Measurements from ENCODE around the gene ZDHHC9.

ZDHHC9 gene

DNA sequence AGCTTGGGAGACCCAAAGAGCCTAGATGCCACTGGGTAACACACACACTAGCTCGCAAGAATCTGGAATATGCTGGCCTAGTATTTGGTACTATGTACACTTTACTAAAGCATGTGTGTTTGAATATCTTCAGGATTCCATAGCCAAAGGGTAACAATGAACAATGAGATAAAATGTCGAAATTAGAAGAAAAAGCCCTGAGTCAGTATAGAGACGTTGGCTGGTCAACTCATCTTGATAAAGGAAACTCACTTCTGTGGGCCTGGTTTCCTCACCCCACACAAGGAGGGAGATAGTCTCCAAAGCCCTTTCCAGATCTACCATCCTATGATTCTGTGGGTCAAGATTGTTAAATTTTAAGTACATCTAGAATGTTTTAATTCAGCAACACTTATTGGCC lies 6.9 kb downstream of the ZDHHC9 start:
- Histone ChIP-seq H3K9me3 (ENCODE audit: low read length) (no peaks in the 10 kb centered on the region), H3K4me3 (ENCODE audit: low read length) (no peak overlapping the region), H3K4me1 (ENCODE audit: insufficient read depth, low read length) (peaks cover 11% of the 10 kb centered on the region), H3K36me3 (ENCODE audit: insufficient read depth, low read length) (peaks cover 3% of the 10 kb centered on the region), H3K27me3 (ENCODE audit: insufficient read depth, low read length) (no peaks in the 10 kb centered on the region), H2AFZ (ENCODE audit: low read depth, low read length) (no peak overlapping the region)

DNA sequence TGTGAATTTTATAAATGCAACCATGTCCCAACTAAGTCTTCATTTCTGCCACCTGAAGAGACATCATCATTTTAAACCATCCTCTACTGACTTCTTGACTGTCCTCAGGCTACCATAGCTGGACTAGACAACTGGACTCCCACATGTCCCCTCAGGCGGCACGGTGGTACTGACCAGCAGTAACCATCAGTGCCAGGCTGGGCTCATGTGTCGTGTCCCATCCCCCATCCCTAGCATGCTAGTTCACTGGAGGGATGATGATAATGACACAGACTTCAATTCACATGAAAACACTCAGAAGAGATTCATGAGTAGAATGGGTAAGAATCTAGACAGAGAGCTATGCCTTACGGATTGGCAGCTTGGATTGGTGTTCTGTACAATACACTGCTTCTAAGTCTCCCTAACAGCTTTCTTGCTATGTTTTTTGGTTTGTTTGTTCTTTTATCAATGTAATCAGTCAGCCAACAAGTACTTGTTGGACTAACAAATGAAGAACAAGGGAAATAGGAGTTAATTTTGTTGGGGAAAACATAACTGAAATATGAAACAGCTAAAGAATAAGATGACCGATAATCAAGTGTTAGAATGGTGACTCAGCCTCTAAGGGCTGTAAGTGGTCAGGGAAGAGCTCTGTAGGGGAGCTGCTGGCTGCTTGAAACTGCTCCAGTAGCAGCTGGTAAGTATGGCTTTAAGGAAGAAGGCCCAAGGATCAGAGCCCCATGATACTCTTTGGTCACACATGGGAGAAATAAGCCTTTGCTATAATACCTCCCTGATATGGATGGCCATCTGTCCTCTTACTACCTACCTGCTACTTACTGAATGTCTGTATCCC lies 10.3 kb downstream of the ZDHHC9 start:
- Histone ChIP-seq H3K4me1 (ENCODE audit: insufficient read depth, low read length) (no peaks in the 10 kb centered on the region), H3K27me3 (ENCODE audit: insufficient read depth, low read length) (no peaks in the 10 kb centered on the region), H3K36me3 (ENCODE audit: insufficient read depth, low read length) (peaks cover 5% of the 10 kb centered on the region), H2AFZ (ENCODE audit: low read depth, low read length) (no peak overlapping the region), H3K9me3 (ENCODE audit: low read length) (no peaks in the 10 kb centered on the region), H3K4me3 (ENCODE audit: low read length) (no peak overlapping the region)

DNA sequence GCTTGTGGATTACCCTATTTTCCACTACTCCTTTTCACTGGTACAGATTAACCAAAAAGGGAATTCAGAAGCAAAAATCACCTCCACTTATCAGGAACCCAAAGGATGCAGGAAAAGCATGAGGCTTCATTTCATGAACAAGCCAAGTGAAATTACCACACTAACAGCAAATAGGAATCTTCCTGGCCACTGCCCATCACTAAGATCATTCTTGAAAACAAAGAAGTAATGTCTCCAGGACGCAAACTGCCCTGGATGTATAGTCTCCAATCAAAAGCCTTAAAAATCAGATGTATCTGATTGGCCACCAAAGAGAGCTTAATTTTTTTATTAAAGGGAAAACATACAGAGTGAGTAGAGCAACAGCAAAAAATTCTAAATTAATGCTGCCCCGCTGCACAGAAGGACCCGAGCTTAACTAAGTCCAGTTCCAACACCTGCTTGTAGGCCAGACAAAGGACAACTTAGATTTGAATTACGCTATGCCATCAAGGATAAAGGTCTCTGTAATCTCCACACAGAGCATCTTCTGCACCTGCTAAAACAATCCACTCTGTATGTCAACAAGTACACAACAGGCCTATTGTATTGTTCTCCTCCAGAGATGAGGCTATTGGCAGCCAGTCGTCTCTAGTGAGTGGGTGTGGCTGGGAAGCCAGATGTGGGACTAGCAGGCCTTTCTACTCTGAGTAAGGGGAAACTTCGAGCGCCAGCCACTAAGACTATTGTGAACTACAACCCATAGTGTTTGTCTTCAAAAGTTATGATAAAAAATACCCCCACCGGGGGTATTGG lies 12.4 kb downstream of the ZDHHC9 start:
- H3K27me3 ChIP-seq (ENCODE audit: insufficient read depth, low read length) = no peaks in the 10 kb centered on the region
- H2AFZ ChIP-seq (ENCODE audit: low read depth, low read length) = no peak overlapping the region
- H3K36me3 ChIP-seq (ENCODE audit: insufficient read depth, low read length) = peaks cover 7% of the 10 kb centered on the region
- no peaks in the 10 kb centered on the region for H3K4me1 ChIP-seq (ENCODE audit: insufficient read depth, low read length)
- no peaks in the 10 kb centered on the region for H3K9me3 ChIP-seq (ENCODE audit: low read length)
- no peak overlapping the region for H3K4me3 ChIP-seq (ENCODE audit: low read length)

DNA sequence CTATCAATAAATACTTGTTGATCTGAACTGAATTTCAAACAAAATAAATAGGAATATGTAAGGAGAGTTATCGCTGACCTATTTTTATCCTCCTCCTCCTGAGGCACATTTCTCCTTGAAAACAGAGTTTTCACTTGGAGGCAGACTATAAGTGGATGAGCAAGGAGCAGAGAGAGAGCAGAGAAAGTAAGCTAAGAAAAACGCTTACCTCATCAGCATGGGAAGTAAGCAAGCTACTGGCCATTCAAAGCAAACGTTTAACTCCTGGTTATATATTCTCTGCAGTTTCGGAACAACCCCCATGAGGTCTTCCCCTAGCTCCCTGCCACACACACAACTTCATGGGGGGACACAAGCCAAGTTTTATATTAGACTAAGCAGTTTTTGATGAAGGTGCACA lies 13.2 kb downstream of the ZDHHC9 start:
- peaks cover 7% of the 10 kb centered on the region for H3K36me3 ChIP-seq (ENCODE audit: insufficient read depth, low read length)
- no peaks in the 10 kb centered on the region for H3K27me3 ChIP-seq (ENCODE audit: insufficient read depth, low read length)
- no peaks in the 10 kb centered on the region for H3K4me1 ChIP-seq (ENCODE audit: insufficient read depth, low read length)
- no peak overlapping the region for H3K4me3 ChIP-seq (ENCODE audit: low read length)
- no peaks in the 10 kb centered on the region for H3K9me3 ChIP-seq (ENCODE audit: low read length)
- H2AFZ ChIP-seq (ENCODE audit: low read depth, low read length) = no peak overlapping the region

DNA sequence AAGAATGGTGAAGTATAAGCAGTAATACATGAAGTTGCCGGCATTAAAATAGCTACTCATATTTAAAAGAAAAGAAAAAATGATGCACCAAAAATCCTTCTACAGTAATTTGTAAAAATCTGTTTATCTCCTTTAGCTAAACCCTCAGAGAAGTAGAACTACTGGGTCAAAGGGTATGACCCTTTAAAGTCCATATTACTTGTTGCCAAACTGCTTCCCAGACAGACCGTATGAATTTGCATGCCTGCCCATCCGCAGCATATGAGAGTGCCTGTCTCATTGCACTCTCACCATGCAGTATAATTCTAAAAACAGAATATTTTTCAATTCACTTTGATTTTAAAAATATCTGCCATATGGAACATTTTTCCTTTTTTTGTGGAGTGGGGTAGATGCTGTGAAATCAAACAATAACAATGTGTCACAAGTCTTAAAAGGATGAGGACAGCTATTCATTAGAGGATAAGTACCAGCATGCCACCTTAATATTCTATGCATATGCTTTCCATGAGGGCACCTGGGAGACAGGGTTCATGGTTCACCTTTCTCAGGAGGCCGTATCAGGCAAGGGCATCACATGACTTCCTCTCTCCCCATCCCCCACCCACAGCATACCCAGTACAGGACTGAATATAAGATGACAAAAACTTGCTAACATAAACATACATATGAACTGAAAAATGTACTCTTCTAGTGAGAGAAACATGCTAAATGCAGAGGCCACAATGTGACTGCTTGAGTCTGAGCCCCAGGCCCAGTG lies 17.8 kb downstream of the ZDHHC9 start:
- H3K36me3 ChIP-seq (ENCODE audit: insufficient read depth, low read length) = peaks cover 15% of the 10 kb centered on the region
- H3K4me3 ChIP-seq (ENCODE audit: low read length) = no peak overlapping the region
- H3K9me3 ChIP-seq (ENCODE audit: low read length) = no peaks in the 10 kb centered on the region
- no peak overlapping the region for H2AFZ ChIP-seq (ENCODE audit: low read depth, low read length)
- no peaks in the 10 kb centered on the region for H3K4me1 ChIP-seq (ENCODE audit: insufficient read depth, low read length)
- H3K27me3 ChIP-seq (ENCODE audit: insufficient read depth, low read length) = no peaks in the 10 kb centered on the region

DNA sequence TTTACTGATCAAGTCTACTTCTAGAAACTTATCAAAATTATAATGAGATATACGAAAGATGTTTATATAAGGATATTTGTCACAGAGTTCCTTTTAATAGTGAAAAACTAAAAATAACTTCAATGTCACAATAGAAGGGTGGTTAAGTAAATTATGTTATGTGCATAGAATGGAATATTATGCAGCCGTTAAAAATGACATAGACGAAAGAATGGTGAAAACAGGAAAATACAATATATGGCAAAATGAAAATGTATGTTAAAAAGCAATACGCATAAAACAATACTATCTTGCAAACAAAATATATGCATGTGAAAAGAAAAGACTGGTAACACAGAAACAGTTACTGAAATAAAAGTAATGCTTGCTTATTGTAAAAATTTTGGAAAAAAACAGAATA lies 19.1 kb downstream of the ZDHHC9 start:
- Histone ChIP-seq H3K4me1 (ENCODE audit: insufficient read depth, low read length) (no peaks in the 10 kb centered on the region), H2AFZ (ENCODE audit: low read depth, low read length) (no peak overlapping the region), H3K9me3 (ENCODE audit: low read length) (no peaks in the 10 kb centered on the region), H3K36me3 (ENCODE audit: insufficient read depth, low read length) (peaks cover 15% of the 10 kb centered on the region), H3K27me3 (ENCODE audit: insufficient read depth, low read length) (no peaks in the 10 kb centered on the region), H3K4me3 (ENCODE audit: low read length) (no peak overlapping the region)

DNA sequence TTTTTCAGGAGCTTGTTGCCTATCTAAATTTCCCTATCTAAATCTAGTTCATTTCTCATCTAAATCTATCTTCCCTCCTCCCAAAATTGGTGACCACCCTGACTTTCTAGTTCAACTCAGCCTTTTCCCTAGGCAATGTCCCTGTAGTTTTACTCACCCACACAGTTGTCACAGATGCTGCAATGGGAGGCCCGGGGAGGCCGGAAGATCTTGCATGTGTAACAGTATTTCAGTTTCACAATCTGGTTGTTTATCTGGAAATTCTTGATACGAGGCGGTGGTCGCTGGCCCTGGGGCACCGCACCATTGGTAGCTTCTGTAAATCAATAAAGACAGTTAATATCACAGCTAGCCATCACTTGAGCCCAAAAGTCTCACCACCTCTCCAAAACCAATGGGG lies 20.2 kb downstream of the ZDHHC9 start:
- Histone ChIP-seq H2AFZ (ENCODE audit: low read depth, low read length) (no peak overlapping the region), H3K4me3 (ENCODE audit: low read length) (no peak overlapping the region), H3K4me1 (ENCODE audit: insufficient read depth, low read length) (no peaks in the 10 kb centered on the region), H3K27me3 (ENCODE audit: insufficient read depth, low read length) (no peaks in the 10 kb centered on the region), H3K36me3 (ENCODE audit: insufficient read depth, low read length) (peaks cover 11% of the 10 kb centered on the region), H3K9me3 (ENCODE audit: low read length) (no peaks in the 10 kb centered on the region)

DNA sequence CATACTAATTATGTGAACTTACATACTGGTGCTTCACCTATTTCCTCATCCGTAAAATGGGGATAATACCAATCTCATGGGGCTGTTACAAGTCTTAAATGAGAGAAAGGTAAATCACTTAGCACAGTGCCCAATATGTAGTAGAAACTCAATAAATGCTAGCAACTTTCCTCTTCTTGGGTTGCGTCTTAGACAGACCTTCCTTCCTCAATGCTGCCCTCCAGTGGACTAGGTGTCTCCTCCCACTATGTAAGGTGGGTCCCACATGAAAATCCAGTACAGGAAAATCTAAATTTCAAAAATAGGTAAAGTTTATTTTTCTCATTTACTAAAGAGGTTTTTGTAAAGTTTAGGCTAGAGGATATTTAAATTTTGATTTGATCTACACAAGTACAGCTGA lies 20.6 kb downstream of the ZDHHC9 start:
- Histone ChIP-seq H3K36me3 (ENCODE audit: insufficient read depth, low read length) (peaks cover 10% of the 10 kb centered on the region), H3K4me3 (ENCODE audit: low read length) (no peak overlapping the region), H3K27me3 (ENCODE audit: insufficient read depth, low read length) (no peaks in the 10 kb centered on the region), H3K9me3 (ENCODE audit: low read length) (no peaks in the 10 kb centered on the region), H3K4me1 (ENCODE audit: insufficient read depth, low read length) (no peaks in the 10 kb centered on the region), H2AFZ (ENCODE audit: low read depth, low read length) (no peak overlapping the region)

DNA sequence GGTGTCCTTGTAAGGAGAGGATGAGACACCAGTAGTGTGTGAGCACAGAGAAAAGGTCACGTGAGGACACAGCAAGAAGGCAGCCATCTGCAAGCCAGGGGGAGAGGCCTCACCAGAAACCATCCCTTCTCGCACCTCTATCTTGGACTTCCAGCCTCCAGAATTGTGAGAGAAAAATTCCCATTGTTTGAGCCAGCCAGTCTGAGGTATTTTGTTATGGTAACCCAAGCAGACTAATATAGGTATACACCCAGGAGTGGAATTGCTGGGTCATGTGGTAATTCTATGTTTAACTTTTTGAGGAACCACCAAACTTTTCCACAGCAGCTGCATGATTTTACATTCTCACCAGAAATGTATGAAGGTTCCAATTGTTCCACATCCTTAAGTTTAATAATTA lies 25.6 kb downstream of the ZDHHC9 start:
- peaks cover 7% of the 10 kb centered on the region for H3K36me3 ChIP-seq (ENCODE audit: insufficient read depth, low read length)
- no peak overlapping the region for H3K4me3 ChIP-seq (ENCODE audit: low read length)
- H2AFZ ChIP-seq (ENCODE audit: low read depth, low read length) = no peak overlapping the region
- H3K9me3 ChIP-seq (ENCODE audit: low read length) = peaks cover 6% of the 10 kb centered on the region
- H3K4me1 ChIP-seq (ENCODE audit: insufficient read depth, low read length) = no peaks in the 10 kb centered on the region
- no peaks in the 10 kb centered on the region for H3K27me3 ChIP-seq (ENCODE audit: insufficient read depth, low read length)

DNA sequence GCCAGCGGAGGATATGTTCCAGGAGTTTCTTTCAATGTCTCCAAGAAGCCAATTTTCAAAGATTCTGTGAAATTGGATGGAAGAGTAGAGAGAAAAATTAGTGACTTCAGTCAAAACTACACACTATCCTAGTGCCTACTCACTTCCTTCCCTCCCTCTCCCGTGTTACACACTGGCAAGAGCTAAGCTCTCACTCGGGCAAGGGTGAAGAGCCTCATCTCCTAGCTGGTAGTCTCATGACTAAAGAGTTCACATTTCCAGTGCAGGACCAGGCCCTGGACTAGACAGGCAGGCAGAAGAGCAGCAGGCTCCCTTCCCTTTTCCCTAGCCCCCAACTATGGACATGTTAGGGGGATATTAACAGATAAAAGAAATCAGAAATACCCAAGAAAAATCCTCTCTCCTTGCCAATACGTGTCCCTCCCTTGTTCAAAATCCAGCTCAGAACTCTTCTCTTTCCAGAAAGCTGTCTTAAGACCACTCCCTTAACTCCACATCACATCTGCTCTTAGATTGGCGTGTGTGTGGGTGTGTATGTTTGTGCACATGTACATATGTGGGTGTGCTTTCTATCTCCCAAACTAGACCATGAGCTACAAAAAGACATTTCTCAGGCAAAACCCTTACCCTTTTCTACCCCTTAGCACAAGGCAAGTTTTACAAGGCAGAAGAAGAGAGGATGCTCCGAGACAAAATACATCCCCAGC lies 29.9 kb downstream of the ZDHHC9 start:
- Histone ChIP-seq H3K27me3 (ENCODE audit: insufficient read depth, low read length) (no peaks in the 10 kb centered on the region), H3K4me1 (ENCODE audit: insufficient read depth, low read length) (no peaks in the 10 kb centered on the region), H3K4me3 (ENCODE audit: low read length) (no peak overlapping the region), H3K36me3 (ENCODE audit: insufficient read depth, low read length) (peaks cover 11% of the 10 kb centered on the region), H3K9me3 (ENCODE audit: low read length) (peaks cover 8% of the 10 kb centered on the region), H2AFZ (ENCODE audit: low read depth, low read length) (no peak overlapping the region)

DNA sequence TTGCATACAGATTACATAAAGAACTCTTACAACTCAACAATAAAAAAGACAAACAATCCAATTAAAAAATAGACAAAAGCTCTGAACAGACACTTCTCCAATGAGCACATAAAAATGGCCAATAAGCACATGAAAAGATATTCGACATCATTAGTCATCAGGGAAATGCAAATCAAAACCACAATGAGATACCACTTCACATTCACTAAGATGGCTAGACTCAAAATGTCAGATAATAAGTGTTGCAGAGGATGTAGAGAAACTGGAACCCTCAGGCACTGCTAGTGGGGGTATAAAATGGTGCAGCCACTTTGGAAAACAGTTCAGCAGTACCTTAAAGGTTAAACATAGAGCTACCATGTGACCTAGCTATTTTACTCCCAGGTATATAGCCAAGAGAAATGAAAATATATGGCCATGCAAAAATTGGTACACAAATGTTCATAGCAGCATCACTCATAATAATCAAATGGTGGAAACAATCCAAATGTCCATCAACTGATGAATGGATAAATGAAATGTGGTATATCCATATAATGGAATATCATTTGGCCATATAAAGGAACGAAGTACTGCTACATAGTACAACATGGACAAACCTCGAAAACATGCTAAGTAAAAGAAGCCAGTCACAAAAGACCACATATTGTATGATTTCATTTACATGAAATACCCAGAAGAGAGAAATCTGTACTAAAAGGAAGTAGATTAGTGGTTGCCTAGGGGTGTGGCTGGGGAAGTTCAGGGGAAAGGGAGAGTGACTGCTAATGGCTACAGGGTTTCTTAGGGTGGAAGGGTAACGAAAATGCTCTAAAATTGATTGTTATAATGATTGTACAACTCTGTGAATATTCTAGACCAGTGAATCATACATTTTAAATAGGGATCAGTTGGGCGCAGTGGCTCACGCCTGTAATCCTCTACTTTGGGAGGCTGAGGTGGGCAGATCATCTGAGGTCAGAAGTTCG lies 34.6 kb downstream of the ZDHHC9 start:
- Histone ChIP-seq H3K9me3 (ENCODE audit: low read length) (peaks cover 3% of the 10 kb centered on the region), H3K4me1 (ENCODE audit: insufficient read depth, low read length) (no peaks in the 10 kb centered on the region), H3K27me3 (ENCODE audit: insufficient read depth, low read length) (no peaks in the 10 kb centered on the region), H3K36me3 (ENCODE audit: insufficient read depth, low read length) (peaks cover 15% of the 10 kb centered on the region), H2AFZ (ENCODE audit: low read depth, low read length) (no peak overlapping the region), H3K4me3 (ENCODE audit: low read length) (no peak overlapping the region)
